CD14-positive monocyte (primary cell): ENCODE results near the gene KLHL22. TPM values are rescaled to one million over a fixed set of nuclear protein-coding genes. Genes with fewer than 3 reads are reported as not detected.

Experiments used
- DNase-seq, 3 donors: peaks; one replicate each; pipeline ENCODE4 v3.0.0-alpha.2; 2011 to 2022
- H2AFZ ChIP-seq: 2 replicates; pipeline ENCODE4 v1.6.0; 2012; ENCODE audit warnings: mild to moderate bottlenecking, low read depth, low read length, inconsistent platforms; ENCODE audit not compliant: insufficient read depth, poor library complexity, severe bottlenecking
- H3K27ac ChIP-seq, 2 donors: 1 replicate in 1 of 2; 2 replicates in 1 of 2; pipeline ENCODE4 v1.5.1; 2012 to 2013; ENCODE audit warnings: low read length in 2 of 2, control low read depth in 1 of 2, inconsistent platforms in 1 of 2, low read depth in 1 of 2, mild to moderate bottlenecking in 1 of 2
- H3K27me3 ChIP-seq, 2 donors: one replicate each; pipeline versions ENCODE4 v1.6.0 to v1.6.1; 2011 to 2013; ENCODE audit warnings: low read length in 2 of 2; ENCODE audit not compliant: control insufficient read depth in 2 of 2, insufficient read depth in 2 of 2
- H3K36me3 ChIP-seq, 2 donors: replicated peaks in 1 of 2; 1 replicate in 1 of 2; 2 replicates in 1 of 2; pipeline versions ENCODE4 v1.5.1 to v1.6.1; 2012 to 2013; ENCODE audit warnings: low read length in 2 of 2, control low read depth in 1 of 2, inconsistent platforms in 1 of 2, mild to moderate bottlenecking in 1 of 2; ENCODE audit not compliant: insufficient read depth in 2 of 2, control insufficient read depth in 1 of 2
- H3K4me1 ChIP-seq, 2 donors: 1 replicate in 1 of 2; 2 replicates in 1 of 2; pipeline versions ENCODE4 v1.5.1 to v1.6.1; 2012 to 2013; ENCODE audit warnings: low read length in 2 of 2, control low read depth in 1 of 2, inconsistent platforms in 1 of 2, mild to moderate bottlenecking in 1 of 2, moderate library complexity in 1 of 2; ENCODE audit not compliant: insufficient read depth in 2 of 2, control insufficient read depth in 1 of 2
- H3K4me2 ChIP-seq: replicated peaks from 2 replicates; pipeline ENCODE3; 2012; ENCODE audit warnings: low read length, moderate library complexity, mild to moderate bottlenecking; ENCODE audit not compliant: poor library complexity, severe bottlenecking; ENCODE audit errors: extremely low read depth
- H3K4me3 ChIP-seq, 3 experiments: fragments of 200-600 bp in 1 of 3; sonication (generic) in 1 of 3; replicated peaks in 1 of 3; 1 replicate in 2 of 3; 2 replicates in 1 of 3; pipeline ENCODE4 v1.5.1; 2011 to 2013; ENCODE audit warnings: low read length in 3 of 3, mild to moderate bottlenecking in 3 of 3, control low read depth in 2 of 3, low read depth in 2 of 3, inconsistent platforms in 1 of 3, moderate library complexity in 1 of 3
- H3K79me2 ChIP-seq: 2 replicates; pipeline ENCODE4 v1.6.0; 2012; ENCODE audit warnings: mild to moderate bottlenecking, control low read depth, inconsistent platforms, low read length, moderate library complexity; ENCODE audit not compliant: insufficient read depth
- H3K9ac ChIP-seq: 2 replicates; pipeline ENCODE4 v1.6.0; 2017; ENCODE audit warnings: low read length, mild to moderate bottlenecking; ENCODE audit not compliant: insufficient read depth, poor library complexity, severe bottlenecking
- H3K9me3 ChIP-seq, 2 donors: replicated peaks in 1 of 2; 1 replicate in 1 of 2; 2 replicates in 1 of 2; pipeline versions ENCODE4 v1.5.1 to v1.6.1; 2012 to 2013; ENCODE audit warnings: low read length in 2 of 2, control low read depth in 1 of 2; ENCODE audit not compliant: control insufficient read depth in 1 of 2, insufficient read depth in 1 of 2
- H4K20me1 ChIP-seq: 2 replicates; pipeline ENCODE4 v1.6.0; 2012; ENCODE audit warnings: mild to moderate bottlenecking, low read length, control low read depth, moderate library complexity; ENCODE audit not compliant: insufficient read depth
- H3K27ac Mint-ChIP-seq, 7 donors: one replicate each; pipeline ENCODE4 v1.8.0; 2020; ENCODE audit warnings: mild to moderate bottlenecking in 7 of 7, mixed read lengths in 7 of 7, moderate library complexity in 6 of 7, inconsistent platforms in 2 of 7
- H3K27me3 Mint-ChIP-seq, 3 donors: one replicate each; pipeline ENCODE4 v1.8.0; 2021 to 2022; ENCODE audit warnings: low read depth in 3 of 3, mild to moderate bottlenecking in 3 of 3, mixed read lengths in 3 of 3, moderate library complexity in 3 of 3, inconsistent platforms in 1 of 3
- H3K36me3 Mint-ChIP-seq, 2 donors: one replicate each; pipeline ENCODE4 v1.8.0; 2020; ENCODE audit warnings: mixed read lengths in 2 of 2, inconsistent platforms in 1 of 2, mild to moderate bottlenecking in 1 of 2
- H3K4me1 Mint-ChIP-seq: one replicate; pipeline ENCODE4 v1.8.0; 2020; ENCODE audit warnings: mild to moderate bottlenecking, mixed read lengths
- H3K4me3 Mint-ChIP-seq, 2 donors: one replicate each; pipeline ENCODE4 v1.8.0; 2020; ENCODE audit warnings: mild to moderate bottlenecking in 2 of 2, mixed read lengths in 2 of 2, moderate library complexity in 1 of 2
- H3K9me3 Mint-ChIP-seq, 7 donors: one replicate each; pipeline ENCODE4 v1.8.0; 2020 to 2022; ENCODE audit warnings: mixed read lengths in 7 of 7, mild to moderate bottlenecking in 6 of 7, moderate library complexity in 6 of 7, inconsistent platforms in 2 of 7
- WGBS: methylation state at CpG from one replicate; pipeline ENCODE4 v1.1.5; 2013; ENCODE audit warnings: missing lambda C conversion rate; ENCODE audit not compliant: insufficient coverage; 5-methylcytosine and 5-hydroxymethylcytosine counted together
- intact Hi-C, 2 donors: fragments of 100-400 bp; cut with micrococcal nuclease; formaldehyde crosslinking; loops; one replicate each; pipeline versions ENCODE4 v1.15.0 to v1.15.1; 2023
- polyA plus RNA-seq, 3 donors: library from polyadenylated mRNA; depleted of rRNA in 1 of 3; unstranded in 2 of 3; stranded (reverse) in 1 of 3; fragments of 300-500 nt in 2 of 3; fragments of >200 nt in 1 of 3; fragmentation: Illumina TruSeq in 2 of 3; gene quantifications; 1 replicate in 2 of 3; 2 replicates in 1 of 3; pipeline ENCODE4 v1.2.3, GENCODE V29; 2012 to 2021
- TF ChIP-seq, protein P1 (sequence below): fragments of 200-600 bp; IDR thresholded peaks from one replicate; pipeline ENCODE4 v1.8.0; 2022; ENCODE audit warnings: antibody characterized with exemption, mild to moderate bottlenecking

The KLHL22 gene
- polyA plus RNA-seq, 3 donors: 7.8 to 15.6 (median 9.2) TPM

- TF ChIP-seq, protein P1, sequence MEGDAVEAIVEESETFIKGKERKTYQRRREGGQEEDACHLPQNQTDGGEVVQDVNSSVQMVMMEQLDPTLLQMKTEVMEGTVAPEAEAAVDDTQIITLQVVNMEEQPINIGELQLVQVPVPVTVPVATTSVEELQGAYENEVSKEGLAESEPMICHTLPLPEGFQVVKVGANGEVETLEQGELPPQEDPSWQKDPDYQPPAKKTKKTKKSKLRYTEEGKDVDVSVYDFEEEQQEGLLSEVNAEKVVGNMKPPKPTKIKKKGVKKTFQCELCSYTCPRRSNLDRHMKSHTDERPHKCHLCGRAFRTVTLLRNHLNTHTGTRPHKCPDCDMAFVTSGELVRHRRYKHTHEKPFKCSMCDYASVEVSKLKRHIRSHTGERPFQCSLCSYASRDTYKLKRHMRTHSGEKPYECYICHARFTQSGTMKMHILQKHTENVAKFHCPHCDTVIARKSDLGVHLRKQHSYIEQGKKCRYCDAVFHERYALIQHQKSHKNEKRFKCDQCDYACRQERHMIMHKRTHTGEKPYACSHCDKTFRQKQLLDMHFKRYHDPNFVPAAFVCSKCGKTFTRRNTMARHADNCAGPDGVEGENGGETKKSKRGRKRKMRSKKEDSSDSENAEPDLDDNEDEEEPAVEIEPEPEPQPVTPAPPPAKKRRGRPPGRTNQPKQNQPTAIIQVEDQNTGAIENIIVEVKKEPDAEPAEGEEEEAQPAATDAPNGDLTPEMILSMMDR: no peak
- H3K36me3 ChIP-seq: peaks cover 26 to 38% of the 10 kb centered on the region in 2 donors
- no peak overlapping the region for H3K27ac ChIP-seq
- peaks cover 46 to 63% of the 10 kb centered on the region in 2 donors for H3K36me3 Mint-ChIP-seq
- H3K4me1 Mint-ChIP-seq: peaks cover 40% of the 10 kb centered on the region
- no peaks in the 10 kb centered on the region for H3K9me3 ChIP-seq
- H3K9ac ChIP-seq: no peak overlapping the region
- DNase-seq: no peak
- 95% methylated on average over 4 of the region's 4 CpGs for WGBS
- H3K4me3 Mint-ChIP-seq: no peak overlapping the region
- no peaks in the 10 kb centered on the region for H3K27me3 ChIP-seq
- H3K4me1 ChIP-seq: peaks cover 32 to 43% of the 10 kb centered on the region in 2 donors
- no peaks in the 10 kb centered on the region for H3K9me3 Mint-ChIP-seq
- H4K20me1 ChIP-seq: no peaks in the 10 kb centered on the region
- no peak overlapping the region for H3K4me2 ChIP-seq
- peaks cover 0 to 9% (median 1%) of the 10 kb centered on the region in 3 donors for H3K27me3 Mint-ChIP-seq
- H3K27ac Mint-ChIP-seq: peak overlapping the region in 1 of 7 donors; percentile 9
- H3K79me2 ChIP-seq: no peaks in the 10 kb centered on the region
- no peak overlapping the region for H3K4me3 ChIP-seq
- intact Hi-C loops: no loop called here
- no peak overlapping the region for H2AFZ ChIP-seq
Observed at GRCh38 chr22:20459862-20460261, 35.7 kb downstream of the KLHL22 start.

DNA sequence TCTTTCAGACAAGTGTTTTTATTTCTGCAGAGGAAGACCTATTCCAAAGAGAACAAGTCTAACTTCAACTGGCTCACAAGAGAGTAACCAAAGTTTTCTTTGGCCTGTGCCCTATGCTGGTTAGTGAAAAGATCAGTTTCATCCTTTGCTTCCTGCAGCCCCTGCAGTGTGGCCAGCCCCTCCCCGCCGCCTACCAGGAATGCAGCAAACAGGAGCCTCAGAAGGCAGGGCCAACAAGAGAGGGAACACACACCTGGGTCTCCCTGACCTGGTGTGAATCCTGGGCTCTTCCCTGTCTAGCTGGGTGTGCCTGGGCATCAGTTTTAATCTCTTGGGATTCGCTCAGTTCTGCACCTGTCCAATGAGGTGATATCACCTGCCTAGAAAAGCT is 36.4 kb downstream of the KLHL22 start:
- intact Hi-C loops: no loop called here
- Histone ChIP-seq H3K4me1 (peaks cover 34 to 43% of the 10 kb centered on the region in 2 donors), H3K27me3 (no peaks in the 10 kb centered on the region), H3K36me3 (peaks cover 19 to 34% of the 10 kb centered on the region in 2 donors), H2AFZ (no peak overlapping the region), H3K4me2 (no peak overlapping the region), H4K20me1 (no peaks in the 10 kb centered on the region), H3K27ac (no peak overlapping the region), H3K79me2 (no peaks in the 10 kb centered on the region), H3K4me3 (no peak overlapping the region), H3K9me3 (no peaks in the 10 kb centered on the region), H3K9ac (no peak overlapping the region)
- Mint-ChIP-seq H3K9me3 (no peaks in the 10 kb centered on the region), H3K4me3 (no peak overlapping the region), H3K27me3 (peaks cover 0 to 9% (median 1%) of the 10 kb centered on the region in 3 donors), H3K27ac (no peak overlapping the region), H3K4me1 (peaks cover 39% of the 10 kb centered on the region), H3K36me3 (peaks cover 41 to 56% of the 10 kb centered on the region in 2 donors)
- TF ChIP-seq, protein P1: no peak
- no peak for DNase-seq
- 94% methylated on average over 3 of the region's 3 CpGs for WGBS
